K562 (cell line): Measurements from ENCODE around the gene SGK1. TPM values are rescaled to one million over a fixed set of nuclear protein-coding genes. Genes with fewer than 3 reads are reported as not detected.

Experiments used
- ATAC-seq: fragments of 200-7000 bp; cut with Tn5 transposase; 3 replicates; pipeline ENCODE4 v1.9.1; 2020; ENCODE audit warnings: moderate library complexity
- BruUV-seq: library from RNA; stranded (reverse); fragments of 400-500 nt; replicated peaks from 2 replicates; lab custom pipeline; 2021; lab: Mats Ljungman, UMichigan
- CTCF ChIA-PET: fragments of 300-600 bp; formaldehyde crosslinking; extraction: SDS; loops from one replicate; lab custom pipeline; 2021; ENCODE audit warnings: low intra/inter-chr PET ratio; lab: Yijun Ruan, JAX
- POLR2A ChIA-PET: fragments of 300-600, 350-650 bp; sonication (Branson Sonifier 250); formaldehyde crosslinking; extraction: SDS; loops from one replicate; lab custom pipeline; 2021; ENCODE audit warnings: antibody characterized with exemption, inconsistent platforms; lab: Yijun Ruan, JAX
- DNase-seq, 4 experiments: peaks; one replicate each; pipeline versions ENCODE4 v3.0.0 to v3.0.0-alpha.2; 2011 to 2018; ENCODE audit warnings: low spot score in 3 of 4, mixed read lengths in 3 of 4; ENCODE audit errors: extremely low read depth in 1 of 4
- FAIRE-seq: peaks from 2 replicates; lab custom pipeline; 2011; peaks lifted over from hg19 to GRCh38; lab: Jason Lieb, UNC
- H2AFZ ChIP-seq: 2 replicates; pipeline ENCODE4 v1.6.0; 2011; ENCODE audit warnings: low read depth, low read length, control low read depth, inconsistent platforms
- H3K27ac ChIP-seq: fragments of 200-600 bp; 3 replicates; pipeline ENCODE4 v1.8.0; 2011; ENCODE audit warnings: low read depth, mild to moderate bottlenecking, control low read depth, inconsistent platforms, low read length, moderate library complexity, mixed read lengths; ENCODE audit errors: extremely low read depth
- H3K27me3 ChIP-seq, 2 experiments: fragments of 300-600 bp in 1 of 2; 2 replicates in 1 of 2; 3 replicates in 1 of 2; pipeline versions ENCODE4 v1.6.0 to v1.8.0; 2011; ENCODE audit warnings: inconsistent platforms in 2 of 2, low read length in 2 of 2, mild to moderate bottlenecking in 1 of 2, mixed read lengths in 1 of 2, moderate library complexity in 1 of 2; ENCODE audit not compliant: control insufficient read depth in 2 of 2, insufficient read depth in 2 of 2
- H3K36me3 ChIP-seq: fragments of 300-600 bp; 3 replicates; pipeline ENCODE4 v1.8.0; 2011; ENCODE audit warnings: mild to moderate bottlenecking, low read length, inconsistent platforms; ENCODE audit not compliant: control insufficient read depth, insufficient read depth
- H3K4me1 ChIP-seq, 2 experiments: fragments of 200-600 bp in 1 of 2; replicated peaks in 1 of 2; 2 replicates in 1 of 2; 3 replicates in 1 of 2; pipeline versions ENCODE4 v1.5.1 to v1.8.0; 2011; ENCODE audit warnings: inconsistent platforms in 2 of 2, low read length in 2 of 2, mild to moderate bottlenecking in 1 of 2, mixed read lengths in 1 of 2, moderate library complexity in 1 of 2; ENCODE audit not compliant: control insufficient read depth in 2 of 2, insufficient read depth in 2 of 2
- H3K4me2 ChIP-seq: 2 replicates; pipeline ENCODE4 v1.6.1; 2011; ENCODE audit warnings: low read length, control low read depth, inconsistent platforms, mixed read lengths; ENCODE audit not compliant: insufficient read depth
- H3K4me3 ChIP-seq: fragments of 200-600 bp; sonication (generic), shearing (Covaris generic); 2 replicates; pipeline ENCODE4 v1.5.1; 2016; ENCODE audit warnings: control low read depth, inconsistent platforms
- H3K79me2 ChIP-seq: fragments of 200-600 bp; 3 replicates; pipeline ENCODE4 v1.8.0; 2011; ENCODE audit warnings: low read length, inconsistent platforms; ENCODE audit not compliant: control insufficient read depth, insufficient read depth
- H3K9ac ChIP-seq, 2 experiments: 2 replicates each; pipeline versions ENCODE4 v1.6.0 to v1.6.1; 2011; ENCODE audit warnings: low read depth in 2 of 2, low read length in 2 of 2, control low read depth in 1 of 2, inconsistent platforms in 1 of 2, mild to moderate bottlenecking in 1 of 2, mixed read lengths in 1 of 2; ENCODE audit not compliant: insufficient read depth in 1 of 2
- H3K9me1 ChIP-seq: one replicate; pipeline ENCODE4 v1.6.0; 2011; ENCODE audit warnings: inconsistent platforms, mild to moderate bottlenecking, low read length, moderate library complexity; ENCODE audit not compliant: control insufficient read depth, insufficient read depth
- H3K9me3 ChIP-seq: replicated peaks from 2 replicates; pipeline ENCODE4 v1.5.1; 2011; ENCODE audit warnings: low read depth, low read length, inconsistent platforms; ENCODE audit not compliant: control insufficient read depth, insufficient read depth
- H4K20me1 ChIP-seq: replicated peaks from 2 replicates; pipeline ENCODE4 v1.6.1; 2011; ENCODE audit warnings: low read length, inconsistent platforms, mixed read lengths; ENCODE audit not compliant: control insufficient read depth, insufficient read depth
- BRF1 ChIP-seq: IDR thresholded peaks from 3 replicates; pipeline ENCODE4 v1.6.1; 2011; ENCODE audit warnings: borderline replicate concordance, mild to moderate bottlenecking; ENCODE audit not compliant: insufficient read length; ENCODE audit errors: extremely low read depth
- KDM5B ChIP-seq: fragments of 200-600 bp; sonication (generic); IDR thresholded peaks from 2 replicates; pipeline ENCODE4 v1.6.1; 2012; ENCODE audit warnings: low read depth, mild to moderate bottlenecking, moderate library complexity, low read length, control low read depth, inconsistent platforms; ENCODE audit not compliant: insufficient replicate concordance
- ZNF395 ChIP-seq: fragments of 200-800 bp; sonication (Bioruptor generic); IDR thresholded peaks from 2 replicates; pipeline ENCODE4 v1.6.1; 2017; ENCODE audit warnings: missing genetic modification characterization, missing compliant biosample characterization
- ZNF592 ChIP-seq: fragments of 450-650 bp; IDR thresholded peaks from 2 replicates; pipeline ENCODE4 v1.6.1; 2017; ENCODE audit warnings: antibody characterized with exemption, mild to moderate bottlenecking
- WGBS: fragments of 100-300 bp; shearing (Covaris generic); methylation state at CpG from one replicate; pipeline ENCODE4 v1.1.6; 2016; ENCODE audit warnings: low coverage, mixed read lengths; ENCODE audit not compliant: insufficient coverage; ENCODE audit errors: missing lambda C conversion rate; 5-methylcytosine and 5-hydroxymethylcytosine counted together
- in situ Hi-C: fragments of 300-500 bp; cut with MboI; formaldehyde crosslinking; loops from 4 replicates; pipeline ENCODE4 v1.15.0; 2018; ENCODE audit warnings: inconsistent platforms, mixed read lengths
- intact Hi-C: fragments of 100-400 bp; cut with micrococcal nuclease; formaldehyde crosslinking; loops from 2 replicates; pipeline ENCODE4 v1.14.2; 2022
- polyA plus RNA-seq, 8 experiments: library from polyadenylated mRNA; depleted of rRNA in 4 of 8; stranded (reverse) in 5 of 8; unstranded in 3 of 8; fragments of >200 nt; fragmentation: Nextera tagmentation in 2 of 8; fragmentation: Illumina TruSeq in 1 of 8; extraction: Ambion mirVana in 2 of 8; extraction: Trizol in 1 of 8; gene quantifications; 2 replicates each; pipeline versions ENCODE4 v1.2.1 to v1.2.3, GENCODE V29; 2011 to 2014; ENCODE audit warnings: inconsistent platforms in 1 of 8, missing spikeins in 1 of 8
- total RNA-seq, 7 experiments: library from RNA; depleted of rRNA in 6 of 7; stranded (reverse); fragments of >200 nt in 6 of 7; fragmentation: Illumina TruSeq in 2 of 7; extraction: Trizol in 2 of 7; gene quantifications; 2 replicates each; pipeline versions ENCODE4 v1.2.1 to v1.2.3, GENCODE V29; 2011 to 2021; ENCODE audit warnings: low replicate concordance in 1 of 7
- TF ChIP-seq, protein P1 (sequence below): fragments of 450-650 bp; IDR thresholded peaks from 2 replicates; pipeline ENCODE4 v1.6.1; 2018; ENCODE audit not compliant: partially characterized antibody
- TF ChIP-seq, protein P2 (sequence below): fragments of 450-650 bp; IDR thresholded peaks from 2 replicates; pipeline ENCODE4 v1.6.1; 2016; ENCODE audit warnings: antibody characterized with exemption

The SGK1 gene
- total and polyA plus RNA-seq, 9 of the 15 experiments (the other 6 are each of a cell fraction or from before 2014, with no cell fraction given), result 3.5 to 7.2 (median 3.9) TPM

GRCh38 chr6:134315974-134316441 lies 1.9 kb downstream of the SGK1 start:
- ChIA-PET POLR2A (interaction anchor here (0.6 to 1.4 kb wide), 3 partner anchors 9 to 150 kb away, joined by 3 to 6 read pairs (median 3); no protein-coding TSS in a partner anchor), CTCF (no interaction called here)
- H3K27me3 ChIP-seq, result no peaks in the 10 kb centered on the region
- intact Hi-C loops (no loop called here), in situ Hi-C loops (no loop called here)
- no peaks in the 10 kb centered on the region for H4K20me1 ChIP-seq
- 45% methylated on average over 2 of the region's 2 CpGs for WGBS
- ATAC-seq (peak; percentile 79), DNase-seq (peak in 2 of 4 experiments; percentile 24 to 38), FAIRE-seq (peak; percentile 19)
- no peaks in the 10 kb centered on the region for H3K36me3 ChIP-seq
- peak overlapping the region; percentile 21; the same call in 1 of the 3 replicates for H3K27ac ChIP-seq
- peaks cover 12 to 20% of the 10 kb centered on the region in 2 experiments; a peak in 4 of 5 replicates for H3K4me1 ChIP-seq
- H3K4me2 ChIP-seq, result peak overlapping the region; percentile 4; the same call in 1 of the 2 replicates
- H3K9me1 ChIP-seq, result no peaks in the 10 kb centered on the region
- H3K79me2 ChIP-seq, result no peaks in the 10 kb centered on the region
- H3K4me3 ChIP-seq, result no peak overlapping the region
- H2AFZ ChIP-seq, result peak overlapping the region; percentile 70
- H3K9ac ChIP-seq, result no peak overlapping the region
- H3K9me3 ChIP-seq, result no peaks in the 10 kb centered on the region
- no TSS peak for BruUV-seq
- TF ChIP-seq ZNF592 (0 out of 2 replicates have a peak, but pooled peaks have one; percentile 34), ZNF395 (CRISPR knock-in tag) (no peak), BRF1 (no peak), KDM5B (no peak)
- TF ChIP-seq, protein P1, sequence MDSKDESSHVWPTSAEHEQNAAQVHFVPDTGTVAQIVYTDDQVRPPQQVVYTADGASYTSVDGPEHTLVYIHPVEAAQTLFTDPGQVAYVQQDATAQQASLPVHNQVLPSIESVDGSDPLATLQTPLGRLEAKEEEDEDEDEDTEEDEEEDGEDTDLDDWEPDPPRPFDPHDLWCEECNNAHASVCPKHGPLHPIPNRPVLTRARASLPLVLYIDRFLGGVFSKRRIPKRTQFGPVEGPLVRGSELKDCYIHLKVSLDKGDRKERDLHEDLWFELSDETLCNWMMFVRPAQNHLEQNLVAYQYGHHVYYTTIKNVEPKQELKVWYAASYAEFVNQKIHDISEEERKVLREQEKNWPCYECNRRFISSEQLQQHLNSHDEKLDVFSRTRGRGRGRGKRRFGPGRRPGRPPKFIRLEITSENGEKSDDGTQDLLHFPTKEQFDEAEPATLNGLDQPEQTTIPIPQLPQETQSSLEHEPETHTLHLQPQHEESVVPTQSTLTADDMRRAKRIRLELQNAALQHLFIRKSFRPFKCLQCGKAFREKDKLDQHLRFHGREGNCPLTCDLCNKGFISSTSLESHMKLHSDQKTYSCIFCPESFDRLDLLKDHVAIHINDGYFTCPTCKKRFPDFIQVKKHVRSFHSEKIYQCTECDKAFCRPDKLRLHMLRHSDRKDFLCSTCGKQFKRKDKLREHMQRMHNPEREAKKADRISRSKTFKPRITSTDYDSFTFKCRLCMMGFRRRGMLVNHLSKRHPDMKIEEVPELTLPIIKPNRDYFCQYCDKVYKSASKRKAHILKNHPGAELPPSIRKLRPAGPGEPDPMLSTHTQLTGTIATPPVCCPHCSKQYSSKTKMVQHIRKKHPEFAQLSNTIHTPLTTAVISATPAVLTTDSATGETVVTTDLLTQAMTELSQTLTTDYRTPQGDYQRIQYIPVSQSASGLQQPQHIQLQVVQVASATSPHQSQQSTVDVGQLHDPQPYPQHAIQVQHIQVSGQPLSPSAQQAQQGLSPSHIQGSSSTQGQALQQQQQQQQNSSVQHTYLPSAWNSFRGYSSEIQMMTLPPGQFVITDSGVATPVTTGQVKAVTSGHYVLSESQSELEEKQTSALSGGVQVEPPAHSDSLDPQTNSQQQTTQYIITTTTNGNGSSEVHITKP, result peak; percentile 83
- TF ChIP-seq, protein P2, sequence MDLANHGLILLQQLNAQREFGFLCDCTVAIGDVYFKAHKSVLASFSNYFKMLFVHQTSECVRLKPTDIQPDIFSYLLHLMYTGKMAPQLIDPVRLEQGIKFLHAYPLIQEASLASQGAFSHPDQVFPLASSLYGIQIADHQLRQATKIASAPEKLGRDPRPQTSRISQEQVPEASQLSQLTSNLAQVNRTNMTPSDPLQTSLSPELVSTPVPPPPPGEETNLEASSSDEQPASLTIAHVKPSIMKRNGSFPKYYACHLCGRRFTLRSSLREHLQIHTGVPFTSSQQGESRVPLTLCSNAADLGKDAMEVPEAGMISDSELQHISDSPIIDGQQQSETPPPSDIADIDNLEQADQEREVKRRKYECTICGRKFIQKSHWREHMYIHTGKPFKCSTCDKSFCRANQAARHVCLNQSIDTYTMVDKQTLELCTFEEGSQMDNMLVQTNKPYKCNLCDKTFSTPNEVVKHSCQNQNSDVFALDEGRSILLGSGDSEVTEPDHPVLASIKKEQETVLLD, result no peak
